ENCODE results near the gene GTF3A.

- TF ChIP-seq, protein P1, sequence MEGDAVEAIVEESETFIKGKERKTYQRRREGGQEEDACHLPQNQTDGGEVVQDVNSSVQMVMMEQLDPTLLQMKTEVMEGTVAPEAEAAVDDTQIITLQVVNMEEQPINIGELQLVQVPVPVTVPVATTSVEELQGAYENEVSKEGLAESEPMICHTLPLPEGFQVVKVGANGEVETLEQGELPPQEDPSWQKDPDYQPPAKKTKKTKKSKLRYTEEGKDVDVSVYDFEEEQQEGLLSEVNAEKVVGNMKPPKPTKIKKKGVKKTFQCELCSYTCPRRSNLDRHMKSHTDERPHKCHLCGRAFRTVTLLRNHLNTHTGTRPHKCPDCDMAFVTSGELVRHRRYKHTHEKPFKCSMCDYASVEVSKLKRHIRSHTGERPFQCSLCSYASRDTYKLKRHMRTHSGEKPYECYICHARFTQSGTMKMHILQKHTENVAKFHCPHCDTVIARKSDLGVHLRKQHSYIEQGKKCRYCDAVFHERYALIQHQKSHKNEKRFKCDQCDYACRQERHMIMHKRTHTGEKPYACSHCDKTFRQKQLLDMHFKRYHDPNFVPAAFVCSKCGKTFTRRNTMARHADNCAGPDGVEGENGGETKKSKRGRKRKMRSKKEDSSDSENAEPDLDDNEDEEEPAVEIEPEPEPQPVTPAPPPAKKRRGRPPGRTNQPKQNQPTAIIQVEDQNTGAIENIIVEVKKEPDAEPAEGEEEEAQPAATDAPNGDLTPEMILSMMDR (conservative IDR thresholded peaks at IDR 0.05; ENCODE audit: low read depth, low read length), result no peak
- TF ChIP-seq RAD21 (IDR thresholded peaks at IDR 0.05; ENCODE audit: low read length) (no peak), SMC3 (IDR thresholded peaks at IDR 0.05; ENCODE audit: low read depth, low read length) (no peak), CHD1 (IDR thresholded peaks at IDR 0.05; ENCODE audit: low read depth, low read length) (no peak)
Measured at GRCh38 chr13:27476943-27477703, 52.7 kb downstream of the GTF3A start.

All from IMR-90 (cell line).